Measurements from ENCODE around the gene TRIM3.

The TRIM3 gene

DNA sequence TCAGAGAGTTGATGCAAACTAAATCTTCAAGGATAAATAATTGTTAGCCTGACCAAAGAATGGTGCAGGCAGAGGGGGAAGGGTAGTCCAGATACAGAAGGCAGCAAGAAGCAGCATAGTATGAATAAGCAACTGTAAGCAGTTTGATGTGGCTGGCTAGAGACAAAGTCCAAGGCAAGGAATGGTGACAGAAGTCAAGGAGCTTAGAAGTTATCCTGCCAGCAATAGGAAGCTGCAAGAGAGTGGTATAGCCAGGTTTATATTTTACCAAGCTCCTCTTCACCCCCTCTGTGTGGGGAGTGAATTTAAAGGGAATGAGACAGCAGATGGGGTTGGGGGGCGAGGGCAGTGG, 14.7 kb downstream of the TRIM3 start:
- Histone ChIP-seq H3K9me2 (ENCODE audit: low read depth, low read length) (no peaks in the 10 kb centered on the region), H3F3A (ENCODE audit: insufficient read depth, low read length) (no peaks in the 10 kb centered on the region), H4K20me1 (ENCODE audit: insufficient read depth, low read length) (no peaks in the 10 kb centered on the region), H3K4me2 (ENCODE audit: low read length) (no peak overlapping the region), H3K27me3 (ENCODE audit: insufficient read depth, low read length) (no peaks in the 10 kb centered on the region), H2AFZ (ENCODE audit: low read length) (no peak overlapping the region), H3K79me2 (ENCODE audit: insufficient read depth, low read length) (no peaks in the 10 kb centered on the region), H3K4me1 (ENCODE audit: insufficient read depth, low read length, severe bottlenecking) (no peaks in the 10 kb centered on the region), H3K9ac (ENCODE audit: low read length) (no peak overlapping the region), H3K36me3 (ENCODE audit: insufficient read depth, low read length) (no peaks in the 10 kb centered on the region), H3K27ac (ENCODE audit: low read depth, low read length, poor library complexity, severe bottlenecking) (no peak overlapping the region), H3K4me3 (ENCODE audit: low read depth, low read length, poor library complexity, severe bottlenecking) (no peak overlapping the region), H3K9me3 (ENCODE audit: low read length) (no peaks in the 10 kb centered on the region)
- no peak for TF ChIP-seq EZH2 (IDR thresholded peaks at IDR 0.05; ENCODE audit: borderline replicate concordance, low read length)
- TF ChIP-seq, protein P1, sequence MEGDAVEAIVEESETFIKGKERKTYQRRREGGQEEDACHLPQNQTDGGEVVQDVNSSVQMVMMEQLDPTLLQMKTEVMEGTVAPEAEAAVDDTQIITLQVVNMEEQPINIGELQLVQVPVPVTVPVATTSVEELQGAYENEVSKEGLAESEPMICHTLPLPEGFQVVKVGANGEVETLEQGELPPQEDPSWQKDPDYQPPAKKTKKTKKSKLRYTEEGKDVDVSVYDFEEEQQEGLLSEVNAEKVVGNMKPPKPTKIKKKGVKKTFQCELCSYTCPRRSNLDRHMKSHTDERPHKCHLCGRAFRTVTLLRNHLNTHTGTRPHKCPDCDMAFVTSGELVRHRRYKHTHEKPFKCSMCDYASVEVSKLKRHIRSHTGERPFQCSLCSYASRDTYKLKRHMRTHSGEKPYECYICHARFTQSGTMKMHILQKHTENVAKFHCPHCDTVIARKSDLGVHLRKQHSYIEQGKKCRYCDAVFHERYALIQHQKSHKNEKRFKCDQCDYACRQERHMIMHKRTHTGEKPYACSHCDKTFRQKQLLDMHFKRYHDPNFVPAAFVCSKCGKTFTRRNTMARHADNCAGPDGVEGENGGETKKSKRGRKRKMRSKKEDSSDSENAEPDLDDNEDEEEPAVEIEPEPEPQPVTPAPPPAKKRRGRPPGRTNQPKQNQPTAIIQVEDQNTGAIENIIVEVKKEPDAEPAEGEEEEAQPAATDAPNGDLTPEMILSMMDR (IDR thresholded peaks at IDR 0.05; ENCODE audit: low read length), result no peak

DNA sequence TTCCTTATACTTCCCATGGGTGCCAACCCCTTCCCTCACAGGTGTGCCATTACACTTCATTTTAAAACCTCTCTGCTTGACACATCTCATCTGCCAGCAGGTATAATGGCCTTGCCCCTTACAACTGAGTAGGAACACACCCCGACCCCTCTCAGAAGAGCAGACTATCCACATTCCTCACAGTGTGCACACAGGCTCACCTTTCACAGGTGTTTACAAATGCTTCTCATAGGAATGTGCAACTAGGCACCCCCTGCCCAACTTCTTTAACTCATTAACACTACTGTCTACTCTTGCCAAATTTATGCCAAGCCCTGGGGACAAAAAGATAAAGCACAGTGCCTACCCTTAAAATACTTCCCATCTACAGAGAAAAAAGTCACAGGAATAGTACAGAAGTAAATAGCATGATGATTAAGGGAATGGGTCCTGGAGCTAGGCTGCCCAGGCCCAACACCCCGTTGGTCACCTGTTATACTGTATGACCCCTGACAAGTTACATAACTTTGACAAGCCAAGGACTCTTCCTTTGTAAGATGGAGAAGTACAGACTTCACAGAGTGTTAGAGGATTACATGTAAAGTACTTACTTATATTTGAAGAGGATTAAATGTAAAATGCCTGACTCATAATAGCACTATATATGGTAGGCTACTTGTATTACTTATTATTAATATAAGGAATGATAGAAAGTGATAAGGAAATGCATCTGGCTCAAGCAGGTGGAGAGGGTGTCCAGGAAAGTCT, 15.2 kb downstream of the TRIM3 start:
- Histone ChIP-seq H3K27me3 (ENCODE audit: insufficient read depth, low read length) (no peaks in the 10 kb centered on the region), H3K27ac (ENCODE audit: low read depth, low read length, poor library complexity, severe bottlenecking) (no peak overlapping the region), H2AFZ (ENCODE audit: low read length) (no peak overlapping the region), H3K4me3 (ENCODE audit: low read depth, low read length, poor library complexity, severe bottlenecking) (no peak overlapping the region), H3F3A (ENCODE audit: insufficient read depth, low read length) (no peaks in the 10 kb centered on the region), H3K79me2 (ENCODE audit: insufficient read depth, low read length) (no peaks in the 10 kb centered on the region), H3K36me3 (ENCODE audit: insufficient read depth, low read length) (no peaks in the 10 kb centered on the region), H3K4me2 (ENCODE audit: low read length) (no peak overlapping the region), H3K9ac (ENCODE audit: low read length) (no peak overlapping the region), H3K9me3 (ENCODE audit: low read length) (no peaks in the 10 kb centered on the region), H3K9me2 (ENCODE audit: low read depth, low read length) (no peaks in the 10 kb centered on the region), H3K4me1 (ENCODE audit: insufficient read depth, low read length, severe bottlenecking) (no peaks in the 10 kb centered on the region), H4K20me1 (ENCODE audit: insufficient read depth, low read length) (no peaks in the 10 kb centered on the region)
- TF ChIP-seq, protein P1 (IDR thresholded peaks at IDR 0.05; ENCODE audit: low read length), result no peak
- no peak for TF ChIP-seq EZH2 (IDR thresholded peaks at IDR 0.05; ENCODE audit: borderline replicate concordance, low read length)

DNA sequence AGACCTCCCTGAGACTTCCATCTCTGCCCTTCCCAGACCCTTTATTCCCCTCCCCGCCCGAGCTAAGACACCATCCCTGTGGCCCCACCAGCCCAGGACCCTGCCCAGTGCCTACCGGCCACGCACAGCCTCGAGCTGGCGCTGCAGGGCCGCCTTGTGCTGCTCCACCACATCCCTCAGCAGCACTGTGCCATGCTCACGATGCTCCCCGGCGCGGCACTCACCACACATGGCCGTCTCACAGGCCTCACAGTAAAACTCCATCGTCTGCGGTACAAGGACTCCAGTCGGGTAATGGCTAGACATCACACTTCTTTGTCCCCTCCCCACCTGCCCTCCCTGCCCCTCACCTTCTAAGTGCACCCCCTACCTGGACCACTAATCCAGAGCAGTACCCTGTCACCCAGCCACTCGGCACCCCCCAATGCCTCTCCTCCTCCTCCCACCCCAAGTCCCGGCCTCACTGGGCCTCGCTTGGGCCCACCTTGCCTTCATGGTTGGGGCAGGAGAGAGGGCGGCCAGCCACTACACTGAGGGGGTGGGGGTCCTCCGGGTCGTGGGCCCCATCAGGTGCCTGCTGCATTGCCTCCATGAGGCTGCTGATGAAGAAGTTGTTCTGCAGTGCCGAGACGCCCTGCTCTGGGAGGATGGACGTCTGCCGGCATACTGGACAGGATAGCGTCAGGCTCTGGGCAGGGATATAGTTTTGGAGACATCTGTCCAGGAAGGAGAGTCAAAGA, 16.0 kb downstream of the TRIM3 start:
- Histone ChIP-seq H3K36me3 (ENCODE audit: insufficient read depth, low read length) (no peaks in the 10 kb centered on the region), H3K9me2 (ENCODE audit: low read depth, low read length) (no peaks in the 10 kb centered on the region), H3K9ac (ENCODE audit: low read length) (no peak overlapping the region), H3K27ac (ENCODE audit: low read depth, low read length, poor library complexity, severe bottlenecking) (no peak overlapping the region), H3K79me2 (ENCODE audit: insufficient read depth, low read length) (no peaks in the 10 kb centered on the region), H3K4me3 (ENCODE audit: low read depth, low read length, poor library complexity, severe bottlenecking) (no peak overlapping the region), H2AFZ (ENCODE audit: low read length) (no peak overlapping the region), H3F3A (ENCODE audit: insufficient read depth, low read length) (no peaks in the 10 kb centered on the region), H3K4me2 (ENCODE audit: low read length) (no peak overlapping the region), H3K27me3 (ENCODE audit: insufficient read depth, low read length) (no peaks in the 10 kb centered on the region), H3K4me1 (ENCODE audit: insufficient read depth, low read length, severe bottlenecking) (no peaks in the 10 kb centered on the region), H4K20me1 (ENCODE audit: insufficient read depth, low read length) (no peaks in the 10 kb centered on the region), H3K9me3 (ENCODE audit: low read length) (no peaks in the 10 kb centered on the region)
- TF ChIP-seq, protein P1 (IDR thresholded peaks at IDR 0.05; ENCODE audit: low read length), result no peak

All from OCI-LY1 (cell line).